Colonic mucosa (tissue), 4 donors: Measurements from ENCODE around the gene RFX2. TPM values are rescaled to one million over a fixed set of nuclear protein-coding genes. Genes with fewer than 3 reads are reported as not detected.

Source experiments
- DNase-seq: peaks from one replicate; pipeline ENCODE4 v3.0.0-alpha.2; 2020
- H3K27ac ChIP-seq: fragments of 200-600 bp; one replicate; pipeline ENCODE4 v1.8.0; 2021
- H3K27me3 ChIP-seq: fragments of 200-600 bp; one replicate; pipeline ENCODE4 v1.8.0; 2021
- H3K36me3 ChIP-seq: fragments of 200-600 bp; one replicate; pipeline ENCODE4 v1.8.0; 2021
- H3K4me1 ChIP-seq: fragments of 200-600 bp; one replicate; pipeline ENCODE4 v1.8.0; 2021; ENCODE audit warnings: mild to moderate bottlenecking
- H3K4me3 ChIP-seq: fragments of 200-600 bp; one replicate; pipeline ENCODE4 v1.8.0; 2021
- H3K9ac ChIP-seq, 2 donors: one replicate each; pipeline ENCODE4 v1.7.0; 2013; ENCODE audit warnings: control low read depth in 2 of 2, low read depth in 2 of 2, low read length in 2 of 2
- H3K9me3 ChIP-seq: fragments of 200-600 bp; one replicate; pipeline ENCODE4 v1.8.0; 2021
- CTCF ChIP-seq: fragments of 200-600 bp; IDR thresholded peaks from one replicate; pipeline ENCODE4 v1.8.0; 2022; ENCODE audit warnings: antibody characterized with exemption, mild to moderate bottlenecking
- intact Hi-C: fragments of 100-400 bp; cut with DNase I; formaldehyde crosslinking; loops from one replicate; pipeline ENCODE4 v1.14.1; 2022
- total RNA-seq, 2 donors: library from RNA; stranded (reverse); fragmentation: NEBNext Ultra II Directional in 1 of 2; extraction: Animal tissue kit (Norgen Biotek cat#: 25700) in 1 of 2; gene quantifications; one replicate each; pipeline ENCODE4 v1.2.1, GENCODE V29; 2021
- donor health status: healthy.
- donor health status: DM: no; HTN: no; CAD: no.
- donor health status: DM: no; HTN: no; CAD: no.

RFX2 gene
- total RNA-seq, 2 donors from 2014 or later, result 6.2 to 7.3 TPM

GRCh38 chr19:5974721-5975387 is 135.4 kb downstream of the RFX2 start:
- Histone ChIP-seq H3K4me1 (peaks cover 22% of the 10 kb centered on the region), H3K36me3 (no peaks in the 10 kb centered on the region), H3K27me3 (no peaks in the 10 kb centered on the region), H3K27ac (peak overlapping the region; percentile 7), H3K9ac (no peak overlapping the region), H3K9me3 (no peaks in the 10 kb centered on the region), H3K4me3 (no peak overlapping the region)
- TF ChIP-seq CTCF, result no peak
- peak; percentile 60 for DNase-seq
- intact Hi-C loops, result no loop called here

- Histone ChIP-seq H3K4me1 (peaks cover 22% of the 10 kb centered on the region), H3K27me3 (no peaks in the 10 kb centered on the region), H3K9me3 (no peaks in the 10 kb centered on the region), H3K27ac (no peak overlapping the region), H3K4me3 (no peak overlapping the region), H3K9ac (no peak overlapping the region), H3K36me3 (no peaks in the 10 kb centered on the region)
- DNase-seq, result no peak
- no peak for TF ChIP-seq CTCF
- intact Hi-C loops, result no loop called here
Measured at GRCh38 chr19:5973867-5974635, 136.2 kb downstream of the RFX2 start.

- no peak for TF ChIP-seq CTCF
- no peak overlapping the region for H3K27ac ChIP-seq
- intact Hi-C loops, result no loop called here
Measured at GRCh38 chr19:5973376-5973775, 136.9 kb downstream of the RFX2 start.

GRCh38 chr19:5972355-5972731 is 138.0 kb downstream of the RFX2 start:
- no peaks in the 10 kb centered on the region for H3K9me3 ChIP-seq
- H3K9ac ChIP-seq, result no peak overlapping the region
- intact Hi-C loops, result no loop called here
- peaks cover 30% of the 10 kb centered on the region for H3K4me1 ChIP-seq
- no peak for DNase-seq
- H3K27me3 ChIP-seq, result no peaks in the 10 kb centered on the region
- H3K27ac ChIP-seq, result no peak overlapping the region
- no peak for TF ChIP-seq CTCF
- no peak overlapping the region for H3K4me3 ChIP-seq
- H3K36me3 ChIP-seq, result no peaks in the 10 kb centered on the region

More at GRCh38 chr19:5973376-5973775, 136.9 kb downstream of the RFX2 start:
- Histone ChIP-seq H3K36me3 (no peaks in the 10 kb centered on the region), H3K27me3 (no peaks in the 10 kb centered on the region), H3K9ac (no peak overlapping the region), H3K4me3 (no peak overlapping the region), H3K4me1 (peaks cover 26% of the 10 kb centered on the region), H3K9me3 (no peaks in the 10 kb centered on the region)
- no peak for DNase-seq

- no peak overlapping the region for H3K27ac ChIP-seq
- H3K4me1 ChIP-seq, result peaks cover 27% of the 10 kb centered on the region
- DNase-seq, result no peak
- H3K4me3 ChIP-seq, result no peak overlapping the region
- no peaks in the 10 kb centered on the region for H3K36me3 ChIP-seq
- TF ChIP-seq CTCF, result no peak
- intact Hi-C loops, result no loop called here
- no peaks in the 10 kb centered on the region for H3K9me3 ChIP-seq
- no peaks in the 10 kb centered on the region for H3K27me3 ChIP-seq
- no peak overlapping the region for H3K9ac ChIP-seq
Measured at GRCh38 chr19:5971714-5972354, 138.5 kb downstream of the RFX2 start.
